Activated B cell treated with CpG ODN at 0.5 μM for 24 hours (primary cell): ENCODE data around the gene CNR1. TPM values are rescaled to one million over a fixed set of nuclear protein-coding genes. Genes with fewer than 3 reads are reported as not detected.
"Not testable (repeated sequence)": the region's sequence is repeated elsewhere in the genome, so short reads cannot be mapped to it uniquely, and the experiment has no call there.

Experiments used
- ATAC-seq: fragments of 200-7000 bp; cut with Tn5 transposase; one replicate; pipeline ENCODE4 v1.10.0; 2021; ENCODE audit warnings: low read depth, mild to moderate bottlenecking, moderate library complexity
- CTCF ChIA-PET: fragments of 350-600 bp; sonication (Branson Sonifier 250); formaldehyde crosslinking; loops from one replicate; lab custom pipeline; 2021; ENCODE audit warnings: antibody characterized with exemption; lab: Charles Lee
- POLR2A ChIA-PET: fragments of 350-600 bp; sonication (Branson Sonifier 250); formaldehyde crosslinking; loops from one replicate; lab custom pipeline; 2021; ENCODE audit warnings: antibody characterized with exemption; lab: Charles Lee
- DNase-seq: peaks from one replicate; pipeline ENCODE4 v3.0.0; 2022
- H3K27ac Mint-ChIP-seq: one replicate; pipeline ENCODE4 v1.8.0; 2020; ENCODE audit warnings: mixed read lengths
- H3K27me3 Mint-ChIP-seq: one replicate; pipeline ENCODE4 v1.8.0; 2021; ENCODE audit warnings: mixed read lengths
- H3K36me3 Mint-ChIP-seq: one replicate; pipeline ENCODE4 v1.8.0; 2021; ENCODE audit warnings: low read depth, mixed read lengths
- H3K4me1 Mint-ChIP-seq: one replicate; pipeline ENCODE4 v1.8.0; 2021; ENCODE audit warnings: mixed read lengths
- H3K4me3 Mint-ChIP-seq: one replicate; pipeline ENCODE4 v1.8.0; 2020; ENCODE audit warnings: mild to moderate bottlenecking, mixed read lengths
- H3K9me3 Mint-ChIP-seq: one replicate; pipeline ENCODE4 v1.8.0; 2020; ENCODE audit warnings: mixed read lengths
- CTCF ChIP-seq: fragments of 200-600 bp; IDR thresholded peaks from one replicate; pipeline ENCODE4 v1.8.0; 2022; ENCODE audit warnings: antibody characterized with exemption, mild to moderate bottlenecking
- intact Hi-C: fragments of 100-400 bp; cut with micrococcal nuclease; formaldehyde crosslinking; loops from one replicate; pipeline ENCODE4 v1.15.1; 2024
- total RNA-seq: library from RNA; stranded (reverse); gene quantifications from 2 replicates; pipeline ENCODE4 v1.2.3, GENCODE V29; 2022

The CNR1 gene
- 2.7 and 4.4 TPM in 2 replicates for total RNA-seq

GRCh38 chr6:88165844-88166492 lies at the start of gene CNR1:
TSS of gene CNR1 (minus strand) at chr6:88166347. CDS start at chr6:88145274, 21,073 bp downstream.
- TF ChIP-seq CTCF = no peak
- Mint-ChIP-seq H3K27ac (peak within 1 kb of the TSS; percentile 87), H3K4me1 (peaks cover 34% of the 10 kb centered on the region), H3K27me3 (peaks cover 15% of the 10 kb centered on the region), H3K9me3 (no peaks in the 10 kb centered on the region), H3K4me3 (peak within 1 kb of the TSS; percentile 91), H3K36me3 (peaks cover 4% of the 10 kb centered on the region)
- intact Hi-C loops = loop anchor here (1.0 to 10.0 kb wide), 7 partner anchors 72 to 691 kb away; partner anchors contain the start of genes RARS2 and SLC35A1
- ATAC-seq = peak; percentile 59
- POLR2A ChIA-PET = interaction anchor here (1.0 to 4.2 kb wide), 5 partner anchors 12 to 241 kb away, joined by 3 to 28 read pairs (median 7); no protein-coding TSS in a partner anchor
- DNase-seq = no peak
- CTCF ChIA-PET = interaction anchor here (0.8 to 2.7 kb wide), 6 partner anchors 24 to 335 kb away, joined by 3 to 14 read pairs (median 4); no protein-coding TSS in a partner anchor

GRCh38 chr6:88211446-88211845 lies 45.3 kb upstream of the CNR1 start:
- H3K4me3 Mint-ChIP-seq = no peak overlapping the region
- no peaks in the 10 kb centered on the region for H3K36me3 Mint-ChIP-seq
- H3K4me1 Mint-ChIP-seq = no peaks in the 10 kb centered on the region
- no peak overlapping the region for H3K27ac Mint-ChIP-seq
- intact Hi-C loops = no loop called here
- TF ChIP-seq CTCF = no peak
- ChIA-PET POLR2A (no interaction called here), CTCF (no interaction called here)
- DNase-seq = no peak
- H3K27me3 Mint-ChIP-seq = no peaks in the 10 kb centered on the region
- ATAC-seq = no peak
- no peaks in the 10 kb centered on the region for H3K9me3 Mint-ChIP-seq

GRCh38 chr6:88209301-88209700 lies 43.2 kb upstream of the CNR1 start:
- H3K36me3 Mint-ChIP-seq = no peaks in the 10 kb centered on the region
- intact Hi-C loops = no loop called here
- ATAC-seq = no peak
- POLR2A ChIA-PET = no interaction called here
- H3K9me3 Mint-ChIP-seq = peaks cover 10% of the 10 kb centered on the region
- H3K4me1 Mint-ChIP-seq = no peaks in the 10 kb centered on the region
- no peak for DNase-seq
- TF ChIP-seq CTCF = no peak
- CTCF ChIA-PET = no interaction called here
- no peak overlapping the region for H3K4me3 Mint-ChIP-seq
- H3K27ac Mint-ChIP-seq = no peak overlapping the region
- no peaks in the 10 kb centered on the region for H3K27me3 Mint-ChIP-seq

GRCh38 chr6:88208726-88209125 lies 42.6 kb upstream of the CNR1 start:
- H3K9me3 Mint-ChIP-seq = peaks cover 14% of the 10 kb centered on the region
- ATAC-seq (no peak), DNase-seq (no peak)
- no peak overlapping the region for H3K27ac Mint-ChIP-seq
- H3K4me1 Mint-ChIP-seq = no peaks in the 10 kb centered on the region
- H3K4me3 Mint-ChIP-seq = no peak overlapping the region
- H3K36me3 Mint-ChIP-seq = no peaks in the 10 kb centered on the region
- intact Hi-C loops = no loop called here
- POLR2A ChIA-PET = no interaction called here
- CTCF ChIA-PET = no interaction called here
- TF ChIP-seq CTCF = no peak
- H3K27me3 Mint-ChIP-seq = no peaks in the 10 kb centered on the region

- H3K9me3 Mint-ChIP-seq = peaks cover 32% of the 10 kb centered on the region
- intact Hi-C loops, CTCF ChIA-PET, POLR2A ChIA-PET, H3K36me3 Mint-ChIP-seq, H3K4me3 Mint-ChIP-seq, H3K4me1 Mint-ChIP-seq, ATAC-seq, H3K27me3 Mint-ChIP-seq, H3K27ac Mint-ChIP-seq, DNase-seq: not testable (repeated sequence)
Observed at GRCh38 chr6:88201734-88202133, 35.6 kb upstream of the CNR1 start.
